Prostate gland (tissue), 2 donors: ENCODE measurements around the gene ANO8.

Experiments used
- CTCF ChIP-seq, 4 experiments: fragments of 200-600 bp in 2 of 4; fragments of 450-650 bp in 2 of 4; sonication (generic) in 2 of 4; IDR thresholded peaks; 1 replicate in 3 of 4; 2 replicates in 1 of 4; pipeline ENCODE4 v1.5.1; 2016 to 2019; ENCODE audit warnings: antibody characterized with exemption in 4 of 4, mild to moderate bottlenecking in 2 of 4, moderate library complexity in 2 of 4
- POLR2A ChIP-seq: fragments of 450-650 bp; IDR thresholded peaks from one replicate; pipeline ENCODE4 v1.6.1; 2016; ENCODE audit warnings: antibody characterized with exemption, mild to moderate bottlenecking

- TF ChIP-seq CTCF (IDR thresholded peaks at IDR 0.05) (no peak), POLR2A (no peak)
Observed at GRCh38 chr19:17340871-17341357, 6.3 kb upstream of the ANO8 start.
